Liver (tissue), 3 donors: Measurements from ENCODE around the gene GNB1.

Experiments used
- FOXA1 ChIP-seq: IDR thresholded peaks from 2 replicates; pipeline ENCODE4 v1.6.1; 2016; ENCODE audit warnings: antibody characterized with exemption
- FOXA2 ChIP-seq: IDR thresholded peaks from 2 replicates; pipeline ENCODE4 v1.6.1; 2016; ENCODE audit warnings: antibody characterized with exemption
- GABPA ChIP-seq, 2 donors: IDR thresholded peaks in 1 of 2; conservative IDR thresholded peaks in 1 of 2; 2 replicates each; pipeline ENCODE4 v1.6.1; 2016; ENCODE audit warnings: antibody characterized with exemption in 2 of 2, mild to moderate bottlenecking in 1 of 2, moderate library complexity in 1 of 2
- HNF4A ChIP-seq, 2 donors: conservative IDR thresholded peaks; 2 replicates each; pipeline ENCODE4 v1.6.1; 2016; ENCODE audit warnings: antibody characterized with exemption in 2 of 2, mild to moderate bottlenecking in 2 of 2
- JUND ChIP-seq, 2 donors: IDR thresholded peaks; 2 replicates each; pipeline ENCODE4 v1.6.1; 2016; ENCODE audit warnings: antibody characterized with exemption in 2 of 2
- RAD21 ChIP-seq, 2 donors: IDR thresholded peaks; 2 replicates each; pipeline ENCODE4 v1.6.1; 2016; ENCODE audit warnings: antibody characterized with exemption in 2 of 2, mild to moderate bottlenecking in 2 of 2
- RXRA ChIP-seq, 2 donors: IDR thresholded peaks; 2 replicates each; pipeline ENCODE4 v1.6.1; 2017 to 2018; ENCODE audit warnings: antibody characterized with exemption in 2 of 2, mild to moderate bottlenecking in 1 of 2
- TAF1 ChIP-seq: conservative IDR thresholded peaks from 2 replicates; pipeline ENCODE4 v1.6.1; 2016; ENCODE audit warnings: antibody characterized with exemption, mild to moderate bottlenecking
- YY1 ChIP-seq: IDR thresholded peaks from 2 replicates; pipeline ENCODE4 v1.6.1; 2016; ENCODE audit warnings: antibody characterized with exemption, mild to moderate bottlenecking
- TF ChIP-seq, protein P1 (sequence below): fragments of 150-350 bp; IDR thresholded peaks from 2 replicates; pipeline ENCODE4 v1.5.1; 2017; ENCODE audit warnings: improper control_type of control experiment, low read depth, low read length; ENCODE audit not compliant: missing input control
- TF ChIP-seq, protein P2 (sequence below): IDR thresholded peaks from 2 replicates; pipeline ENCODE4 v1.6.1; 2016; ENCODE audit warnings: antibody characterized with exemption
- TF ChIP-seq, protein P3 (sequence below): IDR thresholded peaks from 2 replicates; pipeline ENCODE4 v1.6.1; 2016; ENCODE audit warnings: antibody characterized with exemption
- TF ChIP-seq, protein P4 (sequence below): IDR thresholded peaks from 2 replicates; pipeline ENCODE4 v1.6.1; 2016; ENCODE audit warnings: antibody characterized with exemption, mild to moderate bottlenecking
- donor health status: healthy.
- donor health status: healthy.

DNA sequence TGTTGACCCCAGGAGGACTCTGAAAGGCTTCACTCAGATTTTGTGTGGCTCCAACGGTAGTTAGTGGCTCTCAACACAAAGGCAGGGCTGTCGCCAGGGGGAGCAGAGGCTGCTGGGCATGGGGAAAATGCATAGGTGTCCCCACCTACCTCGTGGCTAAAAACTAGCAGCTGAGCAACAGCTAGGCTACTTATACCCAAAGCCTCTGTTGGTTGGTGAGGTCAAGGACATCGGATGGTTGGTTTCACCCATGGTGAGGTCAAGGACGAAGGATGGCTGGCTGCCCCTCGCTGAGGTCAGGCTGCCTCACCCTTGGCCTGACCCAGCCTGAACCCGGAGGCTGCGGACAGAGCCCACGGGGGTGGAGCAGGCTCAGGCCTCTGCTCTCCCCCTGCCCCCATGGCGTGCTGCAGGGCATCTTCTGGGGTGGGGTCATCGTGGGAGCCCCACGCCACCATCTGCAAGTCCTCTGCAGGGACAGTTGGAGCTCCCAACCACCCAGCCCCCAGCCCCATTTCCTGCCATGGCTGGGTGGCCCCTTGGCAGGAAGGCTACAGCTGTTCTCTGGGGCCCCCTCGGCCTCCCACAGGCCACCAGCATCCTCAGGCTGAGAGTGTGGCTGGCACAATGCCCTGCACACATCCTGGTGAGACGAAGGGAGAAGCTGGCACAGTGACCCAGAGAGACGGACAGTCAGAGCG, 8.5 kb upstream of the GNB1 start:
- TF ChIP-seq JUND (IDR thresholded peaks at IDR 0.05): no peak
- TF ChIP-seq, protein P1, sequence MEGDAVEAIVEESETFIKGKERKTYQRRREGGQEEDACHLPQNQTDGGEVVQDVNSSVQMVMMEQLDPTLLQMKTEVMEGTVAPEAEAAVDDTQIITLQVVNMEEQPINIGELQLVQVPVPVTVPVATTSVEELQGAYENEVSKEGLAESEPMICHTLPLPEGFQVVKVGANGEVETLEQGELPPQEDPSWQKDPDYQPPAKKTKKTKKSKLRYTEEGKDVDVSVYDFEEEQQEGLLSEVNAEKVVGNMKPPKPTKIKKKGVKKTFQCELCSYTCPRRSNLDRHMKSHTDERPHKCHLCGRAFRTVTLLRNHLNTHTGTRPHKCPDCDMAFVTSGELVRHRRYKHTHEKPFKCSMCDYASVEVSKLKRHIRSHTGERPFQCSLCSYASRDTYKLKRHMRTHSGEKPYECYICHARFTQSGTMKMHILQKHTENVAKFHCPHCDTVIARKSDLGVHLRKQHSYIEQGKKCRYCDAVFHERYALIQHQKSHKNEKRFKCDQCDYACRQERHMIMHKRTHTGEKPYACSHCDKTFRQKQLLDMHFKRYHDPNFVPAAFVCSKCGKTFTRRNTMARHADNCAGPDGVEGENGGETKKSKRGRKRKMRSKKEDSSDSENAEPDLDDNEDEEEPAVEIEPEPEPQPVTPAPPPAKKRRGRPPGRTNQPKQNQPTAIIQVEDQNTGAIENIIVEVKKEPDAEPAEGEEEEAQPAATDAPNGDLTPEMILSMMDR: peak; percentile 7
- TF ChIP-seq, protein P2, sequence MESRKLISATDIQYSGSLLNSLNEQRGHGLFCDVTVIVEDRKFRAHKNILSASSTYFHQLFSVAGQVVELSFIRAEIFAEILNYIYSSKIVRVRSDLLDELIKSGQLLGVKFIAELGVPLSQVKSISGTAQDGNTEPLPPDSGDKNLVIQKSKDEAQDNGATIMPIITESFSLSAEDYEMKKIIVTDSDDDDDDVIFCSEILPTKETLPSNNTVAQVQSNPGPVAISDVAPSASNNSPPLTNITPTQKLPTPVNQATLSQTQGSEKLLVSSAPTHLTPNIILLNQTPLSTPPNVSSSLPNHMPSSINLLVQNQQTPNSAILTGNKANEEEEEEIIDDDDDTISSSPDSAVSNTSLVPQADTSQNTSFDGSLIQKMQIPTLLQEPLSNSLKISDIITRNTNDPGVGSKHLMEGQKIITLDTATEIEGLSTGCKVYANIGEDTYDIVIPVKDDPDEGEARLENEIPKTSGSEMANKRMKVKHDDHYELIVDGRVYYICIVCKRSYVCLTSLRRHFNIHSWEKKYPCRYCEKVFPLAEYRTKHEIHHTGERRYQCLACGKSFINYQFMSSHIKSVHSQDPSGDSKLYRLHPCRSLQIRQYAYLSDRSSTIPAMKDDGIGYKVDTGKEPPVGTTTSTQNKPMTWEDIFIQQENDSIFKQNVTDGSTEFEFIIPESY: no peak
- no peak for TF ChIP-seq YY1
- peak in 1 of 2 donors; percentile 36 for TF ChIP-seq RAD21 (IDR thresholded peaks at IDR 0.05)
- TF ChIP-seq, protein P3, sequence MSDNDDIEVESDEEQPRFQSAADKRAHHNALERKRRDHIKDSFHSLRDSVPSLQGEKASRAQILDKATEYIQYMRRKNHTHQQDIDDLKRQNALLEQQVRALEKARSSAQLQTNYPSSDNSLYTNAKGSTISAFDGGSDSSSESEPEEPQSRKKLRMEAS: no peak
- TF ChIP-seq GABPA (IDR thresholded peaks at IDR 0.05 in 1 of 2, conservative IDR thresholded peaks at IDR 0.05 in 1 of 2): no peak
- no peak for TF ChIP-seq HNF4A (conservative IDR thresholded peaks at IDR 0.05)
- no peak for TF ChIP-seq TAF1
- peak in 1 of 2 donors; percentile 34 for TF ChIP-seq RXRA (IDR thresholded peaks at IDR 0.05)
- TF ChIP-seq, protein P4, sequence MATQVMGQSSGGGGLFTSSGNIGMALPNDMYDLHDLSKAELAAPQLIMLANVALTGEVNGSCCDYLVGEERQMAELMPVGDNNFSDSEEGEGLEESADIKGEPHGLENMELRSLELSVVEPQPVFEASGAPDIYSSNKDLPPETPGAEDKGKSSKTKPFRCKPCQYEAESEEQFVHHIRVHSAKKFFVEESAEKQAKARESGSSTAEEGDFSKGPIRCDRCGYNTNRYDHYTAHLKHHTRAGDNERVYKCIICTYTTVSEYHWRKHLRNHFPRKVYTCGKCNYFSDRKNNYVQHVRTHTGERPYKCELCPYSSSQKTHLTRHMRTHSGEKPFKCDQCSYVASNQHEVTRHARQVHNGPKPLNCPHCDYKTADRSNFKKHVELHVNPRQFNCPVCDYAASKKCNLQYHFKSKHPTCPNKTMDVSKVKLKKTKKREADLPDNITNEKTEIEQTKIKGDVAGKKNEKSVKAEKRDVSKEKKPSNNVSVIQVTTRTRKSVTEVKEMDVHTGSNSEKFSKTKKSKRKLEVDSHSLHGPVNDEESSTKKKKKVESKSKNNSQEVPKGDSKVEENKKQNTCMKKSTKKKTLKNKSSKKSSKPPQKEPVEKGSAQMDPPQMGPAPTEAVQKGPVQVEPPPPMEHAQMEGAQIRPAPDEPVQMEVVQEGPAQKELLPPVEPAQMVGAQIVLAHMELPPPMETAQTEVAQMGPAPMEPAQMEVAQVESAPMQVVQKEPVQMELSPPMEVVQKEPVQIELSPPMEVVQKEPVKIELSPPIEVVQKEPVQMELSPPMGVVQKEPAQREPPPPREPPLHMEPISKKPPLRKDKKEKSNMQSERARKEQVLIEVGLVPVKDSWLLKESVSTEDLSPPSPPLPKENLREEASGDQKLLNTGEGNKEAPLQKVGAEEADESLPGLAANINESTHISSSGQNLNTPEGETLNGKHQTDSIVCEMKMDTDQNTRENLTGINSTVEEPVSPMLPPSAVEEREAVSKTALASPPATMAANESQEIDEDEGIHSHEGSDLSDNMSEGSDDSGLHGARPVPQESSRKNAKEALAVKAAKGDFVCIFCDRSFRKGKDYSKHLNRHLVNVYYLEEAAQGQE: no peak
- no peak for TF ChIP-seq FOXA1
- TF ChIP-seq FOXA2: no peak
